OCI-LY1 (cell line): Measurements from ENCODE around the gene BST1.

ENCODE experiments used
- EZH2 ChIP-seq: fragments of 200-600 bp; sonication (generic), shearing (Covaris generic); IDR thresholded peaks from 2 replicates; pipeline ENCODE4 v1.8.0; 2017; ENCODE audit warnings: borderline replicate concordance, mixed run types, mild to moderate bottlenecking, antibody characterized with exemption, low read length, moderate library complexity, mixed read lengths
- TF ChIP-seq, protein P1 (sequence below): fragments of 200-600 bp; sonication (generic), shearing (Covaris generic); IDR thresholded peaks from 2 replicates; pipeline ENCODE4 v1.5.1; 2017; ENCODE audit warnings: mild to moderate bottlenecking, antibody characterized with exemption, low read length, moderate library complexity, mixed read lengths

DNA sequence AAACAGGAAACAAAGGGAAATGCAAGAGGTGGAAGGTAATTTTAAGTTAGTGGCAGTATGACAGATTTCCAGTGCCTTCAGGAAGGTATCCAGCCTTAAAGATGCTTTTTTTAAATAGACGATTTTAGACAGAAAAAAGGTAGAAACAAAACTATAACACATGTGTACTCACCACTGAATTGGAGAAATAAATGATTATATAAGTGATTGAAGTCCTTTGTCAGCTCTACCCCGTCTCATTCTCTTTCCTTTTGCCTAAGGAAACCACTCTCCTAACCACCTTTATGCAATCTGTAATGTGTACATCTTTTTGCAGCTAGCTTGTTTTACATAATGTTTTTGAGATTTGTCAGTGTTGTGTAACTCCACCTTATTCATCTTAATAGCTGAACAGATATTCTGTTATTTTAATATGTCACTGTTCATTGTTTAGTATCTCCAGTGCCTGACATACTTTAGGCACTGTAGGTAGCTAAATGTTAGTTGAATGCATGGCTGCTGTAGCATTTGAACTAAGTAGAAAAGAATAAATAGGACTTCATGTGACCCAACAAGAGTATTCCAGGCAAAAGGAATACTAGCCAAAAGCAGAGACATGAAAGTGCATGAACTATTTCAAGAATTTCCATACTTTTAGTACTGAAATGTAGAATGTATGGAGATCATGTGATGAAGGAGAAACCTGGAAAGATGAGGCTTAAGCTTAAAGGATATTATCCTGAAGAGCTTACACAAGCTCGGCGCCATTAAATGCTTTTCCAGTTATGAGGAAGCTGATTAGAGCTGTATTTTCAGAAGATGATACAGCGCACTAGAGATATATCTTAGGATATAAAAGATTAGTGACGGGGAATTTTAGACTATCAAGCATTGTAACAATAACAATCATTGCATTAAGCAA, 20.4 kb upstream of the BST1 start:
- TF ChIP-seq, protein P1, sequence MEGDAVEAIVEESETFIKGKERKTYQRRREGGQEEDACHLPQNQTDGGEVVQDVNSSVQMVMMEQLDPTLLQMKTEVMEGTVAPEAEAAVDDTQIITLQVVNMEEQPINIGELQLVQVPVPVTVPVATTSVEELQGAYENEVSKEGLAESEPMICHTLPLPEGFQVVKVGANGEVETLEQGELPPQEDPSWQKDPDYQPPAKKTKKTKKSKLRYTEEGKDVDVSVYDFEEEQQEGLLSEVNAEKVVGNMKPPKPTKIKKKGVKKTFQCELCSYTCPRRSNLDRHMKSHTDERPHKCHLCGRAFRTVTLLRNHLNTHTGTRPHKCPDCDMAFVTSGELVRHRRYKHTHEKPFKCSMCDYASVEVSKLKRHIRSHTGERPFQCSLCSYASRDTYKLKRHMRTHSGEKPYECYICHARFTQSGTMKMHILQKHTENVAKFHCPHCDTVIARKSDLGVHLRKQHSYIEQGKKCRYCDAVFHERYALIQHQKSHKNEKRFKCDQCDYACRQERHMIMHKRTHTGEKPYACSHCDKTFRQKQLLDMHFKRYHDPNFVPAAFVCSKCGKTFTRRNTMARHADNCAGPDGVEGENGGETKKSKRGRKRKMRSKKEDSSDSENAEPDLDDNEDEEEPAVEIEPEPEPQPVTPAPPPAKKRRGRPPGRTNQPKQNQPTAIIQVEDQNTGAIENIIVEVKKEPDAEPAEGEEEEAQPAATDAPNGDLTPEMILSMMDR, result no peak
- TF ChIP-seq EZH2, result no peak
